DOHH2 (cell line): Measurements from ENCODE around the gene PRKCH.

Source experiments
- H3F3A ChIP-seq: fragments of 200-600 bp; sonication (generic), shearing (Covaris generic); 2 replicates; pipeline ENCODE4 v1.6.0; 2016; ENCODE audit warnings: antibody characterized with exemption, mild to moderate bottlenecking; ENCODE audit not compliant: control insufficient read depth, insufficient read depth
- H3K27ac ChIP-seq: fragments of 200-600 bp; sonication (generic); 2 replicates; pipeline ENCODE4 v1.5.1; 2014; ENCODE audit warnings: low read depth, mild to moderate bottlenecking, low read length, moderate library complexity
- H3K27me3 ChIP-seq: fragments of 200-600 bp; sonication (generic); 2 replicates; pipeline ENCODE4 v1.6.1; 2014; ENCODE audit warnings: mild to moderate bottlenecking, low read length, mixed read lengths; ENCODE audit not compliant: control insufficient read depth
- H3K36me3 ChIP-seq: fragments of 200-600 bp; sonication (generic); 2 replicates; pipeline ENCODE4 v1.6.1; 2014; ENCODE audit warnings: mild to moderate bottlenecking, low read length, moderate library complexity, mixed read lengths; ENCODE audit not compliant: control insufficient read depth
- H3K4me1 ChIP-seq: fragments of 200-600 bp; sonication (generic); 2 replicates; pipeline ENCODE4 v1.6.1; 2014; ENCODE audit warnings: mild to moderate bottlenecking, low read length, mixed read lengths; ENCODE audit not compliant: control insufficient read depth
- H3K4me2 ChIP-seq: fragments of 200-600 bp; sonication (generic); 2 replicates; pipeline ENCODE4 v1.6.0; 2014; ENCODE audit warnings: mild to moderate bottlenecking, low read length, moderate library complexity
- H3K4me3 ChIP-seq: fragments of 200-600 bp; sonication (generic); 2 replicates; pipeline ENCODE4 v1.5.1; 2014; ENCODE audit warnings: mild to moderate bottlenecking, low read length, mixed read lengths
- H3K79me2 ChIP-seq: fragments of 200-600 bp; sonication (generic); 2 replicates; pipeline ENCODE4 v1.6.1; 2014; ENCODE audit warnings: mild to moderate bottlenecking, low read length, mixed read lengths; ENCODE audit not compliant: control insufficient read depth
- H3K9me2 ChIP-seq: fragments of 200-600 bp; sonication (generic); replicated peaks from 2 replicates; pipeline ENCODE4 v1.6.1; 2014; ENCODE audit warnings: mild to moderate bottlenecking, low read length, mixed read lengths; ENCODE audit not compliant: control insufficient read depth
- H3K9me3 ChIP-seq: fragments of 200-600 bp; sonication (generic); 2 replicates; pipeline ENCODE4 v1.6.1; 2014; ENCODE audit warnings: antibody characterized with exemption, low read length, mixed read lengths; ENCODE audit not compliant: control insufficient read depth, insufficient read depth
- H4K20me1 ChIP-seq: fragments of 200-600 bp; sonication (generic); 2 replicates; pipeline ENCODE4 v1.6.0; 2014; ENCODE audit warnings: low read depth, mild to moderate bottlenecking, antibody characterized with exemption, low read length, moderate library complexity; ENCODE audit not compliant: control insufficient read depth, insufficient read depth
- EZH2phosphoT487 ChIP-seq: fragments of 200-600 bp; sonication (generic); IDR thresholded peaks from 2 replicates; pipeline ENCODE4 v1.6.1; 2017; ENCODE audit warnings: borderline replicate concordance, mild to moderate bottlenecking, antibody characterized with exemption, low read length, moderate library complexity, mixed read lengths
- TF ChIP-seq, protein P1 (sequence below): fragments of 200-600 bp; sonication (generic); IDR thresholded peaks from one replicate; pipeline ENCODE4 v1.5.1; 2014; ENCODE audit warnings: antibody characterized with exemption, mild to moderate bottlenecking, low read depth, low read length; ENCODE audit not compliant: poor library complexity, severe bottlenecking

The PRKCH gene

DNA sequence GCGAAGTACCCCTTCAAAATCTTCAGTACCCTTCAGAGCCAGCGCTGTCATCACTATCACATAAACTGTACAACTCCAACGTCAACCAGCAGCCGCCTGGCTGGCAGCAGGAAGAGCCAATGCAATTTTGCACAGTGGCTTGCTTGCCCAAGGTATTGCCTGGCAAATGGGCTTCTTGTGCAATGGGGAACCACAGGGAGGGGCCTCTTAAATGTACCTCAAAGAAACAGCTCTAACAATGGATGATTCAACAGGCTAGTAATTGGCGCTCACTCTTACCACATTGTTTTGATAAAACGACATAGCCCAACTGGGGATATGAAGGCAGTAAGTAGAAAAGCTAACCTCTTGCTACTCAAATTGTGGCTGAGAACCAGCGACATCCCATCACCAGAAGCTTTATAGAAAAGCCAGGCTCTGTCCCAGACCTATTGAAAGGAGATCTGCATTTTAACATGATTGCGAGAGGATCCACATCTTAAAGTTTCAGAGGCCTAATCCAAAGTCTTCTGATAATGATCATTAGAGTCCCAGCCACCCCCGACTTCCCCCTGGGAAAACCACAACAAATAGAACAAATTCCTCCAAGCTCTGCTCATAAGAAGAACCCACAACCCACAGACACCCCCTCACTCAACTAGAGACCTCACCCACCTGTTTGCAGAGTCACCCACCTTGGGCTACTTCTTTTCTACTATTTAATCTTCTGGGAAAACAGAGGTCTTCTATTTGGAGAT, 248.6 kb downstream of the PRKCH start:
- peaks cover 72% of the 10 kb centered on the region for H3K4me1 ChIP-seq
- H3K36me3 ChIP-seq: no peaks in the 10 kb centered on the region; the same call in 1 of the 2 replicates
- peak overlapping the region; percentile 72 for H3K4me3 ChIP-seq
- H3K79me2 ChIP-seq: no peaks in the 10 kb centered on the region
- peak overlapping the region; percentile 98 for H3K4me2 ChIP-seq
- no peaks in the 10 kb centered on the region for H4K20me1 ChIP-seq
- no peak overlapping the region for H3K27ac ChIP-seq
- TF ChIP-seq, protein P1, sequence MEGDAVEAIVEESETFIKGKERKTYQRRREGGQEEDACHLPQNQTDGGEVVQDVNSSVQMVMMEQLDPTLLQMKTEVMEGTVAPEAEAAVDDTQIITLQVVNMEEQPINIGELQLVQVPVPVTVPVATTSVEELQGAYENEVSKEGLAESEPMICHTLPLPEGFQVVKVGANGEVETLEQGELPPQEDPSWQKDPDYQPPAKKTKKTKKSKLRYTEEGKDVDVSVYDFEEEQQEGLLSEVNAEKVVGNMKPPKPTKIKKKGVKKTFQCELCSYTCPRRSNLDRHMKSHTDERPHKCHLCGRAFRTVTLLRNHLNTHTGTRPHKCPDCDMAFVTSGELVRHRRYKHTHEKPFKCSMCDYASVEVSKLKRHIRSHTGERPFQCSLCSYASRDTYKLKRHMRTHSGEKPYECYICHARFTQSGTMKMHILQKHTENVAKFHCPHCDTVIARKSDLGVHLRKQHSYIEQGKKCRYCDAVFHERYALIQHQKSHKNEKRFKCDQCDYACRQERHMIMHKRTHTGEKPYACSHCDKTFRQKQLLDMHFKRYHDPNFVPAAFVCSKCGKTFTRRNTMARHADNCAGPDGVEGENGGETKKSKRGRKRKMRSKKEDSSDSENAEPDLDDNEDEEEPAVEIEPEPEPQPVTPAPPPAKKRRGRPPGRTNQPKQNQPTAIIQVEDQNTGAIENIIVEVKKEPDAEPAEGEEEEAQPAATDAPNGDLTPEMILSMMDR: no peak
- no peak for TF ChIP-seq EZH2phosphoT487
- no peaks in the 10 kb centered on the region; the same call in none of the 2 replicates for H3F3A ChIP-seq
- no peaks in the 10 kb centered on the region for H3K9me2 ChIP-seq
- no peaks in the 10 kb centered on the region for H3K27me3 ChIP-seq
- H3K9me3 ChIP-seq: no peaks in the 10 kb centered on the region

DNA sequence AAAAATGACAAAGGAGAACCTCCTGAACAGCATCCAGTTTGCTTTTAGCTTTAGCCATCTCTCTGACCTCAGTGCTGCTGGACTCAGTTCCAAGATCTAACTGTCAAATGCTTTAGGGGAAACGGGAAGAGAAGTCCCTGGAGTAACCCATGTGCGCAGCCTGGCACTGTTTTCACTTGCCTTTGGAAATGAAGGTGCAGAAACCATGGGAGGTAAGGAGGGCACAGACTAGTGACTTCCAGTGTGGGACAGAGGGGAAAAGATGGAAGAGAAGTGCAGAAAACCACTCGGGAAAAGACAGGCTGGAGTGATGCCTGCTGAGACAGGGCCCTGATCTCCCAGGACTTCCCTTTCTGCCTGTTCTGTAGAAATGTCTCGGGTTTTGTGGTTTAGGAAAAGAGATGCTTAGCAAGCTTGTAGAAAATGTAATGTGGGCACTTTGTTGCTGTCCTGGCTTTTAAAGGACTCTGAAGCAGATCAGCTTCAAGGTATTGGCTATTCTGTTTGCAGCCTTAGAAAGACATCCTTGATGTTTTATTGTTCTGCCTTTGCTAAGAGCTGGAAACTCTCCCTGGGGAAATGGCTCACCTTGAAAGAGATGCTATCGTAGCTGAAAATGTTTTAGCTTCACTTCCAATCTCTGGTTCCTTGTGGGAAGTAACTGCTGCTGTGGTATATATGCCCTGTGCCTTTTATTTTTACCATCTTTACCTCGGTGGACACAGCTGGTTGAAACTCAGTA, 249.3 kb downstream of the PRKCH start:
- Histone ChIP-seq H3K27me3 (no peaks in the 10 kb centered on the region), H3K79me2 (no peaks in the 10 kb centered on the region), H3K4me1 (peaks cover 67% of the 10 kb centered on the region), H3K36me3 (no peaks in the 10 kb centered on the region; the same call in 1 of the 2 replicates), H3K4me2 (peak overlapping the region; percentile 3; the same call in 1 of the 2 replicates), H3K27ac (no peak overlapping the region), H3K9me2 (no peaks in the 10 kb centered on the region), H4K20me1 (no peaks in the 10 kb centered on the region), H3F3A (no peaks in the 10 kb centered on the region; the same call in none of the 2 replicates), H3K9me3 (no peaks in the 10 kb centered on the region), H3K4me3 (no peak overlapping the region)
- no peak for TF ChIP-seq EZH2phosphoT487
- TF ChIP-seq, protein P1: no peak

DNA sequence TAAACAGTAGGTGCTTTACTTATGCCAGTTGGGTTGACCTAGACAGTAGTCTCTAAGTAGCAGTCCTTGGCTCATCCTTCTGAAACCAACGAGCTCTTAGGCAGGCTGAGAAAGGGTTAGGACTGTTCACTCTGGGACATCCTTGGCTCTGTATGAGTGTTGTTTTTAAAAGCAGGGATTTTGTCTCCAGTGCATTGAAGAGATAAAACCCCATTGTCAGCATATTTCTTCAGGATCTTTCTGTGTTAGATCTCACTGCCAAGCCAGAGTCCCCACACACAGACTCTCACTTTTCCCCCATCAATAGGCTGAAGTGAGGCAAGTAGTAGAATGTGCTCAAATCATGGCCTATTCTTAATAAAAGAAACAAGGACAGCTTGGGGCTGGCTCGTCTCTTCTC, 250.5 kb downstream of the PRKCH start:
- H3K9me3 ChIP-seq: no peaks in the 10 kb centered on the region
- no peak overlapping the region for H3K4me2 ChIP-seq
- H3K27ac ChIP-seq: no peak overlapping the region
- H3K9me2 ChIP-seq: no peaks in the 10 kb centered on the region
- H3K36me3 ChIP-seq: no peaks in the 10 kb centered on the region; the same call in 1 of the 2 replicates
- TF ChIP-seq, protein P1: no peak
- TF ChIP-seq EZH2phosphoT487: no peak
- no peaks in the 10 kb centered on the region for H4K20me1 ChIP-seq
- H3K4me3 ChIP-seq: no peak overlapping the region
- no peaks in the 10 kb centered on the region; the same call in none of the 2 replicates for H3F3A ChIP-seq
- H3K79me2 ChIP-seq: no peaks in the 10 kb centered on the region
- peaks cover 58% of the 10 kb centered on the region for H3K4me1 ChIP-seq
- H3K27me3 ChIP-seq: no peaks in the 10 kb centered on the region
